Tibial nerve (tissue), 4 donors: ENCODE data around the gene NEU2. TPM values are rescaled to one million over a fixed set of nuclear protein-coding genes. Genes with fewer than 3 reads are reported as not detected.
A peak's percentile ranks its signal among the peaks of the same experiment; 100 is the strongest.

Experiments
- DNase-seq, 2 donors: peaks; one replicate each; pipeline ENCODE4 v3.0.0-alpha.2; 2019; ENCODE audit warnings: low spot score in 2 of 2
- H3K27ac ChIP-seq, 4 donors: fragments of 200-600 bp; sonication (generic) in 3 of 4; one replicate each; pipeline ENCODE4 v1.5.1; 2017 to 2019; ENCODE audit warnings: mild to moderate bottlenecking in 1 of 4
- H3K27me3 ChIP-seq, 2 donors: fragments of 200-600 bp; sonication (generic) in 1 of 2; one replicate each; pipeline versions ENCODE4 v1.5.1 to v1.6.0; 2017 to 2019
- H3K36me3 ChIP-seq, 3 donors: fragments of 200-600 bp; sonication (generic); one replicate each; pipeline ENCODE4 v1.5.1; 2018 to 2019
- H3K4me1 ChIP-seq, 4 donors: fragments of 200-600 bp; sonication (generic) in 3 of 4; one replicate each; pipeline ENCODE4 v1.5.1; 2017 to 2019
- H3K4me3 ChIP-seq, 4 donors: fragments of 200-600 bp; sonication (generic) in 3 of 4; one replicate each; pipeline ENCODE4 v1.5.1; 2017 to 2019; ENCODE audit warnings: mild to moderate bottlenecking in 1 of 4, moderate library complexity in 1 of 4
- H3K9me3 ChIP-seq, 4 donors: fragments of 200-600 bp; sonication (generic) in 3 of 4; one replicate each; pipeline ENCODE4 v1.5.1; 2017 to 2019
- EP300 ChIP-seq, 2 donors: sonication (generic); formaldehyde crosslinking; IDR thresholded peaks; one replicate each; pipeline ENCODE4 v1.6.1; 2017; ENCODE audit warnings: antibody characterized with exemption in 2 of 2, mild to moderate bottlenecking in 1 of 2
- POLR2A ChIP-seq, 2 donors: fragments of 450-650 bp; IDR thresholded peaks; one replicate each; pipeline ENCODE4 v1.6.1; 2017; ENCODE audit warnings: antibody characterized with exemption in 2 of 2, mild to moderate bottlenecking in 2 of 2, moderate library complexity in 2 of 2
- WGBS, 2 donors: methylation state at CpG; one replicate each; pipeline ENCODE4 v1.1.5; 2018; 5-methylcytosine and 5-hydroxymethylcytosine counted together
- total RNA-seq, 4 donors: library from RNA; depleted of rRNA; stranded (reverse); fragments of >200 nt; gene quantifications; one replicate each; pipeline ENCODE4 v1.1.0, GENCODE V29; 2016
- TF ChIP-seq, protein P1 (sequence below), 5 experiments: fragments of 200-600 bp in 3 of 5; fragments of 450-650 bp in 2 of 5; sonication (generic) in 3 of 5; IDR thresholded peaks; one replicate each; pipeline ENCODE4 v1.5.1; 2016 to 2019; ENCODE audit warnings: antibody characterized with exemption in 5 of 5, mild to moderate bottlenecking in 3 of 5, moderate library complexity in 2 of 5

Gene NEU2
- total RNA-seq, 4 donors from 2014 or later, result not detected

DNA sequence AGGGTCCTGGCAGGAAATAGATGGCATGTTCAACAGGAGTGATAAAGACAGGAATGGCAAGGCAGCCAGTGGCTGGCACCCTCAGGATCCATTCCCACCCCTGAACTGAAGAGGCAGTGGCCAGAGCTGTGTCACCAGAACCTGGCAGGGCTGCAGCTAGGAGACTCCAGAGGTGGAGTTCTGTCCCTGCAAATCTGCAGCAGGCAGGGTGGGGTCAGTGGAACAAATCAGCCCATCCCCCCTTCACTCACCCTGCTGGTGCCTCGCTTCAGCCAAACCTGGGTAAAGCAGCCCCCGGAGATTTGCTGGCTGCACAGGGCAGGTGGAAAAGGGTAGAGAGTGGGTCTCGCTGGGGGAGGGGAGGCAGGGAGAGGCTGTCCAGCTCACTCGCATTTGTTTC is 40.4 kb downstream of the NEU2 start:
- Histone ChIP-seq H3K4me3 (no peak overlapping the region), H3K9me3 (peaks cover 0 to 14% (median 3%) of the 10 kb centered on the region in 4 donors), H3K27me3 (no peaks in the 10 kb centered on the region), H3K4me1 (peaks cover 0 to 23% (median 8%) of the 10 kb centered on the region in 4 donors), H3K36me3 (peaks cover 0 to 4% (median 0%) of the 10 kb centered on the region in 3 donors), H3K27ac (peak overlapping the region in 1 of 4 donors; percentile 52)
- no peak for DNase-seq
- WGBS, 2 donors, result 76 to 79% methylated on average over 4 of the region's 4 CpGs
- TF ChIP-seq, protein P1, sequence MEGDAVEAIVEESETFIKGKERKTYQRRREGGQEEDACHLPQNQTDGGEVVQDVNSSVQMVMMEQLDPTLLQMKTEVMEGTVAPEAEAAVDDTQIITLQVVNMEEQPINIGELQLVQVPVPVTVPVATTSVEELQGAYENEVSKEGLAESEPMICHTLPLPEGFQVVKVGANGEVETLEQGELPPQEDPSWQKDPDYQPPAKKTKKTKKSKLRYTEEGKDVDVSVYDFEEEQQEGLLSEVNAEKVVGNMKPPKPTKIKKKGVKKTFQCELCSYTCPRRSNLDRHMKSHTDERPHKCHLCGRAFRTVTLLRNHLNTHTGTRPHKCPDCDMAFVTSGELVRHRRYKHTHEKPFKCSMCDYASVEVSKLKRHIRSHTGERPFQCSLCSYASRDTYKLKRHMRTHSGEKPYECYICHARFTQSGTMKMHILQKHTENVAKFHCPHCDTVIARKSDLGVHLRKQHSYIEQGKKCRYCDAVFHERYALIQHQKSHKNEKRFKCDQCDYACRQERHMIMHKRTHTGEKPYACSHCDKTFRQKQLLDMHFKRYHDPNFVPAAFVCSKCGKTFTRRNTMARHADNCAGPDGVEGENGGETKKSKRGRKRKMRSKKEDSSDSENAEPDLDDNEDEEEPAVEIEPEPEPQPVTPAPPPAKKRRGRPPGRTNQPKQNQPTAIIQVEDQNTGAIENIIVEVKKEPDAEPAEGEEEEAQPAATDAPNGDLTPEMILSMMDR (IDR thresholded peaks at IDR 0.05), result no peak
- no peak for TF ChIP-seq EP300 (IDR thresholded peaks at IDR 0.05)
- no peak for TF ChIP-seq POLR2A (IDR thresholded peaks at IDR 0.05)

GRCh38 chr2:233074106-233074505 is 41.6 kb downstream of the NEU2 start:
- Histone ChIP-seq H3K9me3 (peaks cover 0 to 14% (median 3%) of the 10 kb centered on the region in 4 donors), H3K36me3 (peaks cover 0 to 4% (median 0%) of the 10 kb centered on the region in 3 donors), H3K4me3 (no peak overlapping the region), H3K27me3 (no peaks in the 10 kb centered on the region), H3K4me1 (peaks cover 0 to 20% (median 8%) of the 10 kb centered on the region in 4 donors), H3K27ac (peak overlapping the region in 1 of 4 donors; percentile 61)
- WGBS, 2 donors, result 73 to 78% methylated on average over 7 of the region's 7 CpGs
- no peak for DNase-seq
- no peak for TF ChIP-seq EP300 (IDR thresholded peaks at IDR 0.05)
- TF ChIP-seq, protein P1 (IDR thresholded peaks at IDR 0.05), result no peak

DNA sequence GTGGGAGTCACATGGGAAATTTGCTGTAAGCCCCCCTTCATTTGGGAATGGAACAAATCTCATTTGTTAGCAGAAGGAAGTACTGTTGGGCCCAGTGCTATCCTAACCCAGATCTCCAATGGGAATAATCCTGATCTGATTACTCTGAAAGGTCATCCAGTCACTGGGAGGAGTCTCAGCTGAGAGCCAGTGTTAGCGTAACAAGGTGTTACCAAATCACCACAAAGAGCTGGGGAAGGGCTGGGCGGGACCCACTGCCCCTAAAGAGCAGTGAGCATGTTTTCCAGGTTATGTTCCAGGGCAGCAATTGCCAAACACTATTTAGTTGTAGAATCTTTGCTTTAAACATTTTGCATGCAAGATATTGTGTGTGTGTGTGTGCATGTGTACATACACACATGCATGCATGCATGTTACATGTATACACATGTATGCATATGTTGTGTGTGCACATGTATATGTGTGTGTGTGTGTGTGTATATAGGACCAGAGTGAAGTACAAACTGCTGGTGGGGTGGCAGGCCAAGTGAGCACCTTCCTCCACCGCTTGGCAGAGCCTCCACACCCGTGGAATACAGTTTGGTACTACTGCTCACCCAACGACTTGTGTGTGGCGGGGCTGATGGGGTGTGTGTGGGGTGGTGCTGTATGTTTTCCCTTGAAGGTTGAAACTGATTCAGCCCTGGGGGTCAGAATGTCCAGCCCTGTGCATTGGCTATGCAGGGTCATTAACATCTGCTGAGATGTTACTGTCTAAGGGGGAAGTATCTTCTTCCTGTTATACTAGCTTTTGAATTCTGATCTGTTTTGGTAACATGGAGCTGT is 42.9 kb downstream of the NEU2 start:
- Histone ChIP-seq H3K27me3 (no peaks in the 10 kb centered on the region), H3K27ac (peak overlapping the region in 3 of 4 donors; percentile 34 to 61 (median 57)), H3K36me3 (peaks cover 0 to 4% (median 0%) of the 10 kb centered on the region in 3 donors), H3K4me1 (peaks cover 0 to 29% (median 10%) of the 10 kb centered on the region in 4 donors), H3K4me3 (no peak overlapping the region), H3K9me3 (peaks cover 0 to 14% (median 3%) of the 10 kb centered on the region in 4 donors)
- WGBS, 2 donors, result 66 to 70% methylated on average over 6 of the region's 6 CpGs
- DNase-seq, result no peak
- TF ChIP-seq POLR2A (IDR thresholded peaks at IDR 0.05) (no peak), EP300 (IDR thresholded peaks at IDR 0.05) (no peak)
- TF ChIP-seq, protein P1 (IDR thresholded peaks at IDR 0.05), result no peak

- no peak for DNase-seq
- Histone ChIP-seq H3K27ac (peak overlapping the region in 3 of 4 donors; percentile 34 to 61 (median 57)), H3K4me1 (peaks cover 0 to 35% (median 10%) of the 10 kb centered on the region in 4 donors), H3K9me3 (peaks cover 0 to 14% (median 3%) of the 10 kb centered on the region in 4 donors), H3K27me3 (no peaks in the 10 kb centered on the region), H3K4me3 (no peak overlapping the region), H3K36me3 (peaks cover 0 to 4% (median 0%) of the 10 kb centered on the region in 3 donors)
- 29 to 36% methylated on average over 2 of the region's 2 CpGs for WGBS, 2 donors
- TF ChIP-seq EP300 (IDR thresholded peaks at IDR 0.05), result peak in 1 of 2 donors; percentile 16
- TF ChIP-seq, protein P1 (IDR thresholded peaks at IDR 0.05), result no peak
Observed at GRCh38 chr2:233075966-233076339, 43.5 kb downstream of the NEU2 start.

DNA sequence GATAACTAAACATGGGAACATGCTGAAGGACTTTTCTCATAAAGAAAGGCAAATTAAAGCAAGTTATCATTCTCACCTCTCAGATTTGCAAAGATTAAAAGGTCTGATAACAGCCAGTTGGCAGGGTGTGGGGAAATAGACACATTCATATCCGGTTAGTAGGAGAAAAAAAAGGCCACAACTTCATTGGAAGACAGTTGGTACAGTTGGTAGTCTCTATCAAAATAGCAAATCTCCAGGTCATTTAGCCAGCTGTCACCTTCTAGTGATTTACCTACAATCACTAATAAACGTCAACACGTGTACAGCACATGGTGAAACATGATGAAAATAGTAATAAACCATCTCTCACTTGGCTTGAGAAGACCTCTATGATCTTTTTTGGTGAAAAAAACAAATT is 44.3 kb downstream of the NEU2 start:
- TF ChIP-seq, protein P1 (IDR thresholded peaks at IDR 0.05), result no peak
- no peak for TF ChIP-seq EP300 (IDR thresholded peaks at IDR 0.05)
- no peak for TF ChIP-seq POLR2A (IDR thresholded peaks at IDR 0.05)
- WGBS, 2 donors, result 70 to 74% methylated on average over 3 of the region's 3 CpGs
- Histone ChIP-seq H3K36me3 (peaks cover 0 to 4% (median 0%) of the 10 kb centered on the region in 3 donors), H3K4me1 (peaks cover 0 to 40% (median 10%) of the 10 kb centered on the region in 4 donors), H3K9me3 (peaks cover 0 to 8% (median under 1%) of the 10 kb centered on the region in 4 donors), H3K27ac (peak overlapping the region in 2 of 4 donors; percentile 25 to 61), H3K27me3 (no peaks in the 10 kb centered on the region), H3K4me3 (no peak overlapping the region)
- DNase-seq, result no peak
